ENCODE measurements around the gene NSUN2. TPM values are rescaled to one million over a fixed set of nuclear protein-coding genes. Genes with fewer than 3 reads are reported as not detected.

The NSUN2 gene
- total RNA-seq, 4 donors from 2014 or later, result 27.5 to 134 (median 55.8) TPM

DNA sequence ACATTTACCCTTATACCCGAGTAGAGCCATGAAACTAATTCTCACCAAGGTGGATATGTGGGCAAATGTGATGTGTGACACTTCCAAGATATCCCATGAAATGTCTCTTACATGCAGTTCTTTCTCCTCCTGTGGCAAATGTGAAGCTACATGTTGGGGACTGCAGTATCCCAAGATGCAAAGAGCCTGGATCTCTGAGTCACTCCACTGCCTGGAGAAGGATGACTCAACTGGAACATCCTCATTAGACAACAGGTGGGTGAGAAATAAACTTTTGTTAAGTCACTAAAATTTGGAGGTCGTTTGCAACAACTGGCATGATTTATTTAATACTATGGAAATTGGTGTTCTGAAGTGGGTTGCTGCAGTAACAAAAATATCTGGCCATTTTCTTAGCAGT, 43.9 kb upstream of the NSUN2 start:
- Histone ChIP-seq H3K36me3 (no peaks in the 10 kb centered on the region), H3K4me1 (no peaks in the 10 kb centered on the region), H3K27ac (no peak overlapping the region), H3K27me3 (no peaks in the 10 kb centered on the region), H3K4me3 (no peak overlapping the region), H3K9me3 (no peaks in the 10 kb centered on the region)
- TF ChIP-seq POLR2A (IDR thresholded peaks at IDR 0.05), result no peak
- TF ChIP-seq, protein P1, sequence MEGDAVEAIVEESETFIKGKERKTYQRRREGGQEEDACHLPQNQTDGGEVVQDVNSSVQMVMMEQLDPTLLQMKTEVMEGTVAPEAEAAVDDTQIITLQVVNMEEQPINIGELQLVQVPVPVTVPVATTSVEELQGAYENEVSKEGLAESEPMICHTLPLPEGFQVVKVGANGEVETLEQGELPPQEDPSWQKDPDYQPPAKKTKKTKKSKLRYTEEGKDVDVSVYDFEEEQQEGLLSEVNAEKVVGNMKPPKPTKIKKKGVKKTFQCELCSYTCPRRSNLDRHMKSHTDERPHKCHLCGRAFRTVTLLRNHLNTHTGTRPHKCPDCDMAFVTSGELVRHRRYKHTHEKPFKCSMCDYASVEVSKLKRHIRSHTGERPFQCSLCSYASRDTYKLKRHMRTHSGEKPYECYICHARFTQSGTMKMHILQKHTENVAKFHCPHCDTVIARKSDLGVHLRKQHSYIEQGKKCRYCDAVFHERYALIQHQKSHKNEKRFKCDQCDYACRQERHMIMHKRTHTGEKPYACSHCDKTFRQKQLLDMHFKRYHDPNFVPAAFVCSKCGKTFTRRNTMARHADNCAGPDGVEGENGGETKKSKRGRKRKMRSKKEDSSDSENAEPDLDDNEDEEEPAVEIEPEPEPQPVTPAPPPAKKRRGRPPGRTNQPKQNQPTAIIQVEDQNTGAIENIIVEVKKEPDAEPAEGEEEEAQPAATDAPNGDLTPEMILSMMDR (IDR thresholded peaks at IDR 0.05), result no peak
- DNase-seq, result no peak

DNA sequence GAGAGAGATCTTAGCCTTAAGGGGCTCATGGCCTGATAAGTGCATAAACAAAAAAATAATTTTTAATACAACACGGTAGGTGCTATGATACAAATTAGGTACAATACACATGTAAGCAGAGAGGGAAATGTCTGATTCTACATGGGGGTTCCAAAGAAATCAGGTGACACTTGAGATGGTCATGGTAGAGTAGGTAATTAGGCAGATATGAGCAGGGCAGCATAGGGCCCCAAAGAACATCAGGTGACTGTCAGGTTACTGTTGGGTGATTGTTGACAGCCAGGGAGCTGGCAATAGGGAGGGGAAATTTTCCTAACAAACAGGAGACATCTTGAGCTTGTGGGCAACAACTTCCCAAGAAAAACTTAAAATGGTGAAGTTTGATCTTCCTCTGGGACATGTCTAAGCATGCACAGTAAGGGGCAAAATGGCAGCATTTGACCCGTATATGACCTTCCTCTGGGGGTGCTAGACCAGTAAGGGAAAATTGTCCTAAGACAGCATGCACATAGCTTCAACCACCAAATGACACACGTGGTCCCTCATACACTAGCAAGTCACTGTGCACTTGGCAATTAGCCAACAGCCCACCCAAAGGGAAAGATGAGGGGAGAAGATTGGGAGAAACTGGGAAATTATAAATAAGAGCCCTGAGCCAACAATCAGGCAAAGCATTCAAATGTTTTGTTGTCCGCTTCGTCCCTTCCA, 43.1 kb upstream of the NSUN2 start:
- TF ChIP-seq, protein P1 (IDR thresholded peaks at IDR 0.05), result no peak
- TF ChIP-seq POLR2A (IDR thresholded peaks at IDR 0.05), result no peak
- DNase-seq, result no peak
- Histone ChIP-seq H3K9me3 (no peaks in the 10 kb centered on the region), H3K4me1 (no peaks in the 10 kb centered on the region), H3K27ac (no peak overlapping the region), H3K36me3 (no peaks in the 10 kb centered on the region), H3K4me3 (no peak overlapping the region), H3K27me3 (no peaks in the 10 kb centered on the region)

- Histone ChIP-seq H3K9me3 (no peaks in the 10 kb centered on the region), H3K27me3 (no peaks in the 10 kb centered on the region), H3K4me1 (no peaks in the 10 kb centered on the region), H3K36me3 (no peaks in the 10 kb centered on the region), H3K4me3 (no peak overlapping the region), H3K27ac (no peak overlapping the region)
- DNase-seq, result no peak
- TF ChIP-seq POLR2A (IDR thresholded peaks at IDR 0.05), result no peak
- TF ChIP-seq, protein P1 (IDR thresholded peaks at IDR 0.05), result no peak
Observed at GRCh38 chr5:6674886-6675285, 42.0 kb upstream of the NSUN2 start.

DNA sequence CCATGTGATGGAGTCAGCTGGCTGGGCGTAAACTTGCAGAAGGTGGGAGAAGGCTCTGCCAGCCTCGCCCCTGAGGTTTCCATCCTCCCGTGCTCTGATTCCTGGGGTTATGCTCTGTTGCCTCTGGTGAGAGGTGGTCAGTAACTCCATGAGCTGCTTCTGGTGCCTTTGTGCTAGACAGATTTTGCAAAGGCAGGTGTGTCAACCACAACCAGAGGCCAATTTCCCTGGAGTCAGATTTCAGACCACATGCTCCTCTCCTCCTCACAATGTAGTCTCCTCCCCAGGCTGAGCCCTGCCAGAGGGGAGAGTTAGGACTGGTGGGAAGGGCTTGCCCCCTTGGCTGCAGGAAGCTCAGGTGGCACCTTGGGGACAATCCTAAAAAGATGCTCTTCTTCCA, 41.6 kb upstream of the NSUN2 start:
- no peak overlapping the region for H3K4me3 ChIP-seq
- no peak for DNase-seq
- TF ChIP-seq, protein P1 (IDR thresholded peaks at IDR 0.05), result no peak
- no peak for TF ChIP-seq POLR2A (IDR thresholded peaks at IDR 0.05)
- no peaks in the 10 kb centered on the region for H3K4me1 ChIP-seq
- no peak overlapping the region for H3K27ac ChIP-seq
- no peaks in the 10 kb centered on the region for H3K9me3 ChIP-seq
- no peaks in the 10 kb centered on the region for H3K36me3 ChIP-seq
- H3K27me3 ChIP-seq, result no peaks in the 10 kb centered on the region

DNA sequence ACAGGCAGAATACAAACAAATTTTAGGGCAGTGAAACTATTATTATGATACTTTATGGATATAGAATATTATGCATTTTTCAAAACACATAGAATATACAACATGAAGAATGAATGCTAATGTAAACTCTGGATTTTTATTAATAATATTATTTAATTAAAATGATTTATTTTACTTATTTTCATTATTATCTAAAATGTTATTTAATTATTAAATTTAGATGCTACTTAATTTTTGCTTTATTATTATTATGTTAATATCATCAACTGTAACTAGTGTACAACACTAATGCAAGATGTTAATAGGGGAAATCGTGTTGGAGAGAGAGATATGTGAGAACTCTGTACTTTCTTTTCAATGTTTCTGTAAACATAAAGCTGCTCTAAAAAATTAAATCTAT, 41.1 kb upstream of the NSUN2 start:
- no peak overlapping the region for H3K4me3 ChIP-seq
- no peak for DNase-seq
- no peaks in the 10 kb centered on the region for H3K27me3 ChIP-seq
- H3K9me3 ChIP-seq, result no peaks in the 10 kb centered on the region
- H3K36me3 ChIP-seq, result no peaks in the 10 kb centered on the region
- H3K27ac ChIP-seq, result no peak overlapping the region
- TF ChIP-seq, protein P1 (IDR thresholded peaks at IDR 0.05), result no peak
- TF ChIP-seq POLR2A (IDR thresholded peaks at IDR 0.05), result no peak
- no peaks in the 10 kb centered on the region for H3K4me1 ChIP-seq
